ENCODE data around the gene APCDD1L. TPM values are rescaled to one million over a fixed set of nuclear protein-coding genes. Genes with fewer than 3 reads are reported as not detected.

The APCDD1L gene
- total and polyA plus RNA-seq, 2 experiments from 2014 or later: 0.23 TPM; not detected in 1

- Histone ChIP-seq H3K79me2 (no peaks in the 10 kb centered on the region), H3K27ac (no peak overlapping the region), H3K4me1 (ENCODE audit: insufficient read depth) (no peaks in the 10 kb centered on the region), H3K9me2 (replicated peaks; ENCODE audit: insufficient read depth) (no peaks in the 10 kb centered on the region), H3K9me3 (ENCODE audit: low read depth) (peaks cover 8% of the 10 kb centered on the region), H3K27me3 (no peaks in the 10 kb centered on the region), H3K36me3 (replicated peaks; ENCODE audit: insufficient read depth, low read depth) (no peaks in the 10 kb centered on the region), H4K20me1 (ENCODE audit: insufficient read depth, poor library complexity, severe bottlenecking) (no peaks in the 10 kb centered on the region), H3K4me3 (no peak overlapping the region), H3K4me2 (no peak overlapping the region), H2AFZ (no peak overlapping the region)
- DNase-seq (ENCODE audit: low spot score): no peak
- no peak for TF ChIP-seq EZH2phosphoT487 (IDR thresholded peaks at IDR 0.05; ENCODE audit: low read depth, severe bottlenecking, unreplicated experiment)
- TF ChIP-seq EZH2 (IDR thresholded peaks at IDR 0.05; ENCODE audit: borderline replicate concordance): no peak
- TF ChIP-seq CTCF (IDR thresholded peaks at IDR 0.05; ENCODE audit: poor library complexity): no peak
Measured at GRCh38 chr20:58531063-58531462, 15.9 kb upstream of the APCDD1L start.

GRCh38 chr20:58528412-58528811 lies 13.2 kb upstream of the APCDD1L start:
- H3K4me3 ChIP-seq: no peak overlapping the region
- H3K27me3 ChIP-seq: no peaks in the 10 kb centered on the region
- H3K9me3 ChIP-seq (ENCODE audit: low read depth): peaks cover 8% of the 10 kb centered on the region

DNA sequence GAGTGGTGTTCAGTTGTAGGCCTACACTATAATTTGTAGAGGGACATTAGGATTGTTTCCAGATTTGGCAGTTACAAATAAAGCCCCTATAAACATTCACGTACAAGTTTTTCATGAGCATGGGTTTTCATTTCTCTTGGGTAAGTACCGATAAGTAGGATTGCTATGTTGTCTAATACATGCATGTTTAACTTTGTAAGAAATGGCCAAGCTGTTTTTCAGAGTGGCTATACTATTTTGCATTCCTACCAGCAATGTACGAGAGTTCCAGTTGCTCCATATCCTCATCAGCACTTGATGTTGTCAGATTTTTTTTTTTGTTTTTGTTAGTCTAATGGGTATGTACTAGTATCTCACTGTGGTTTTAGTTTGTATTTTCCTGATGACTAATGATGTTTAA lies 11.2 kb upstream of the APCDD1L start:
- Histone ChIP-seq H3K4me3 (no peak overlapping the region), H3K79me2 (no peaks in the 10 kb centered on the region), H2AFZ (no peak overlapping the region), H3K4me1 (ENCODE audit: insufficient read depth) (no peaks in the 10 kb centered on the region), H3K27me3 (no peaks in the 10 kb centered on the region), H3K9me3 (ENCODE audit: low read depth) (peaks cover 8% of the 10 kb centered on the region), H3K9me2 (replicated peaks; ENCODE audit: insufficient read depth) (no peaks in the 10 kb centered on the region), H4K20me1 (ENCODE audit: insufficient read depth, poor library complexity, severe bottlenecking) (no peaks in the 10 kb centered on the region), H3K36me3 (replicated peaks; ENCODE audit: insufficient read depth, low read depth) (no peaks in the 10 kb centered on the region), H3K4me2 (no peak overlapping the region), H3K27ac (no peak overlapping the region)
- DNase-seq (ENCODE audit: low spot score): no peak
- 98% methylated on average over 3 of the region's 3 CpGs for WGBS (ENCODE audit: low lambda C conversion rate, missing lambda C conversion rate)
- TF ChIP-seq EZH2 (IDR thresholded peaks at IDR 0.05; ENCODE audit: borderline replicate concordance): no peak
- no peak for TF ChIP-seq EZH2phosphoT487 (IDR thresholded peaks at IDR 0.05; ENCODE audit: low read depth, severe bottlenecking, unreplicated experiment)
- TF ChIP-seq CTCF (IDR thresholded peaks at IDR 0.05; ENCODE audit: poor library complexity): no peak

More at GRCh38 chr20:58528412-58528811, 13.2 kb upstream of the APCDD1L start:
- no peaks in the 10 kb centered on the region for H3K4me1 ChIP-seq (ENCODE audit: insufficient read depth)
- H4K20me1 ChIP-seq (ENCODE audit: insufficient read depth, poor library complexity, severe bottlenecking): no peaks in the 10 kb centered on the region
- H3K4me2 ChIP-seq: no peak overlapping the region
- no peaks in the 10 kb centered on the region for H3K36me3 ChIP-seq (replicated peaks; ENCODE audit: insufficient read depth, low read depth)
- H2AFZ ChIP-seq: no peak overlapping the region
- no peaks in the 10 kb centered on the region for H3K79me2 ChIP-seq
- H3K9me2 ChIP-seq (replicated peaks; ENCODE audit: insufficient read depth): no peaks in the 10 kb centered on the region
- H3K27ac ChIP-seq: no peak overlapping the region
- DNase-seq (ENCODE audit: low spot score): no peak
- TF ChIP-seq EZH2phosphoT487 (IDR thresholded peaks at IDR 0.05; ENCODE audit: low read depth, severe bottlenecking, unreplicated experiment) (no peak), EZH2 (IDR thresholded peaks at IDR 0.05; ENCODE audit: borderline replicate concordance) (no peak), CTCF (IDR thresholded peaks at IDR 0.05; ENCODE audit: poor library complexity) (no peak)
- WGBS (ENCODE audit: low lambda C conversion rate, missing lambda C conversion rate): 52% methylated on average over 1 of the region's 1 CpG

- Histone ChIP-seq H3K79me2 (no peaks in the 10 kb centered on the region), H3K4me1 (ENCODE audit: insufficient read depth) (no peaks in the 10 kb centered on the region)
- TF ChIP-seq EZH2phosphoT487 (IDR thresholded peaks at IDR 0.05; ENCODE audit: low read depth, severe bottlenecking, unreplicated experiment): no peak
- TF ChIP-seq EZH2 (IDR thresholded peaks at IDR 0.05; ENCODE audit: borderline replicate concordance): no peak
- no peak for TF ChIP-seq CTCF (IDR thresholded peaks at IDR 0.05; ENCODE audit: poor library complexity)
Measured at GRCh38 chr20:58524814-58525213, 9.6 kb upstream of the APCDD1L start.

More at GRCh38 chr20:58524814-58525213, 9.6 kb upstream of the APCDD1L start:
- Histone ChIP-seq H4K20me1 (ENCODE audit: insufficient read depth, poor library complexity, severe bottlenecking) (no peaks in the 10 kb centered on the region), H3K27me3 (no peaks in the 10 kb centered on the region), H3K27ac (no peak overlapping the region), H3K36me3 (replicated peaks; ENCODE audit: insufficient read depth, low read depth) (no peaks in the 10 kb centered on the region), H3K4me3 (no peak overlapping the region), H3K9me3 (ENCODE audit: low read depth) (peaks cover 8% of the 10 kb centered on the region), H3K4me2 (no peak overlapping the region), H3K9me2 (replicated peaks; ENCODE audit: insufficient read depth) (no peaks in the 10 kb centered on the region), H2AFZ (no peak overlapping the region)
- DNase-seq (ENCODE audit: low spot score): no peak
- WGBS (ENCODE audit: low lambda C conversion rate, missing lambda C conversion rate): 83% methylated on average over 7 of the region's 7 CpGs
